Epithelial cell of esophagus (primary cell): ENCODE results near the gene TINCR.
"Not testable (repeated sequence)": the region's sequence is repeated elsewhere in the genome, so short reads cannot be mapped to it uniquely, and the experiment has no call there.

Source experiments
- DNase-seq: peaks from one replicate; pipeline ENCODE4 v3.0.0; 2010; ENCODE audit warnings: low read depth
- H3K4me3 ChIP-seq: 2 replicates; pipeline ENCODE4 v1.5.1; 2011; ENCODE audit warnings: mild to moderate bottlenecking, low read length, control low read depth
- CTCF ChIP-seq: IDR thresholded peaks from 2 replicates; pipeline ENCODE4 v1.5.1; 2011; ENCODE audit warnings: low read depth, mild to moderate bottlenecking, low read length, control low read depth, inconsistent platforms; ENCODE audit not compliant: insufficient read depth; ENCODE audit errors: missing control alignments

TINCR gene

GRCh38 chr19:5567360-5567969 lies at the start of gene TINCR:
TSS of gene TINCR (minus strand) at chr19:5567953.
- peak within 1 kb of the TSS; percentile 58 for H3K4me3 ChIP-seq

GRCh38 chr19:5617080-5617479 lies 49.3 kb upstream of the TINCR start:
- DNase-seq, result no peak
- H3K4me3 ChIP-seq, result no peak overlapping the region
- no peak for TF ChIP-seq CTCF

More at GRCh38 chr19:5567360-5567969, at the start of gene TINCR:
- DNase-seq, result no peak
- peak; percentile 29 for TF ChIP-seq CTCF

GRCh38 chr19:5615756-5616327 lies 48.1 kb upstream of the TINCR start:
- DNase-seq, result no peak
- TF ChIP-seq CTCF, result no peak
- H3K4me3 ChIP-seq, result no peak overlapping the region

- no peak for DNase-seq
- H3K4me3 ChIP-seq, result no peak overlapping the region
- no peak for TF ChIP-seq CTCF
These were observed 45.4 kb upstream of the TINCR start for GRCh38 chr19:5612891-5613865.

GRCh38 chr19:5609881-5610448 lies 42.2 kb upstream of the TINCR start:
- H3K4me3 ChIP-seq, result no peak overlapping the region
- no peak for DNase-seq
- no peak for TF ChIP-seq CTCF

- not testable (repeated sequence) for DNase-seq, H3K4me3 ChIP-seq
These were observed 41.0 kb upstream of the TINCR start for GRCh38 chr19:5608766-5609165.

- H3K4me3 ChIP-seq, result no peak overlapping the region
- no peak for DNase-seq
- no peak for TF ChIP-seq CTCF
These were observed 40.5 kb upstream of the TINCR start for GRCh38 chr19:5608291-5608690.
